ENCODE data around the gene AHNAK2.
"Not testable (repeated sequence)": the region's sequence is repeated elsewhere in the genome, so short reads cannot be mapped to it uniquely, and the experiment has no call there.

Gene AHNAK2

GRCh38 chr14:104924421-104925213, 53.6 kb downstream of the AHNAK2 start, which contains the start of gene PLD4:
TSS of gene PLD4 (plus strand) at chr14:104924879. CDS start at chr14:104927141, 2,262 bp downstream.
- DNase-seq, result no peak

GRCh38 chr14:104923640-104924420, 54.3 kb downstream of the AHNAK2 start:
- no peak for DNase-seq

GRCh38 chr14:104919993-104920315, 58.2 kb downstream of the AHNAK2 start:
- DNase-seq, result no peak

GRCh38 chr14:104919152-104919992, 58.8 kb downstream of the AHNAK2 start:
- DNase-seq, result not testable (repeated sequence)

- no peak for DNase-seq
Measured at GRCh38 chr14:104917993-104918392, 60.2 kb downstream of the AHNAK2 start.

- DNase-seq, result no peak
Measured at GRCh38 chr14:104917116-104917515, 61.1 kb downstream of the AHNAK2 start.

GRCh38 chr14:104913435-104913834, 64.7 kb downstream of the AHNAK2 start:
- no peak for DNase-seq

GRCh38 chr14:104912053-104912452, 66.1 kb downstream of the AHNAK2 start:
- DNase-seq, result no peak

GRCh38 chr14:104908303-104908702, 69.9 kb downstream of the AHNAK2 start:
- no peak for DNase-seq

GRCh38 chr14:104905579-104905933, 72.6 kb downstream of the AHNAK2 start:
- not testable (repeated sequence) for DNase-seq

- not testable (repeated sequence) for DNase-seq
Measured at GRCh38 chr14:104904650-104905578, 73.3 kb downstream of the AHNAK2 start.

- DNase-seq, result no peak
Measured at GRCh38 chr14:104903990-104904389, 74.2 kb downstream of the AHNAK2 start.

GRCh38 chr14:104900639-104901512, 77.3 kb downstream of the AHNAK2 start:
- no peak for DNase-seq

- DNase-seq, result no peak
Measured at GRCh38 chr14:104899781-104900180, 78.4 kb downstream of the AHNAK2 start.

GRCh38 chr14:104898870-104899510, 79.2 kb downstream of the AHNAK2 start:
- no peak for DNase-seq

- no peak for DNase-seq
Measured at GRCh38 chr14:104898195-104898558, 80.0 kb downstream of the AHNAK2 start.

GRCh38 chr14:104897330-104898194, 80.6 kb downstream of the AHNAK2 start:
- DNase-seq, result no peak

- no peak for DNase-seq
Measured at GRCh38 chr14:104895786-104896661, 82.2 kb downstream of the AHNAK2 start.
